ENCODE data around the gene SLC26A5. TPM values are rescaled to one million over a fixed set of nuclear protein-coding genes. Genes with fewer than 3 reads are reported as not detected.

SLC26A5 gene
- total and polyA plus RNA-seq, 2 donors (not counting 3 experiments of a cell fraction or from before 2014, with no cell fraction given) = not detected

DNA sequence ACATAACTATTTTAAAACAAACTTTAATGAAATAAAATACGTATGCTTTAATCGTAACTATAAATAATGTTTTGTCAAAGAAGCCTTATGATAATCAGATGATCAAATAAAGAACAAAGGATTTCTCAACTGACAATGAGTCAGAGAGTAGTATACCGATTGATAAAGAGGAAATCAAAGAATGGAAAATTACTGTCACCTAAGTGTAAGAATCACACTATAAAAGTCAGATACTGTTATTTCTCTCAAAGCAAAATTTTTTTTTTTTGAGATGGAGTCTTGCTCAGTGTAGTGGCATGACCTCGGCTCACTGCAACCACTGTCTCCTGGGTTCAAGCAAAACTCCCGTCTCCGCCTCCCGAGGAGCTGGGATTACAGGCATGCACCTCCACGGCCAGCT is 120.3 kb downstream of the SLC26A5 start:
- H3K4me3 ChIP-seq (replicated peaks in 1 of 3; ENCODE audit: insufficient read depth in 1 of 3, low read depth in 1 of 3, low read length in 3 of 3) = no peak overlapping the region
- H3K9ac ChIP-seq (replicated peaks; ENCODE audit: extremely low read depth, insufficient read depth, low read length) = no peak overlapping the region
- no peak overlapping the region for H3K27ac ChIP-seq (ENCODE audit: insufficient read depth, low read depth, low read length)
- intact Hi-C loops (cut with micrococcal nuclease) (no loop called here), dilution Hi-C loops (cut with MboI; ENCODE audit: extremely low pct_ligation_motif_present, low sequenced_read_pairs) (no loop called here)
- H3K27me3 ChIP-seq (ENCODE audit: control insufficient read depth in 2 of 2, insufficient read depth in 2 of 2, low read length in 2 of 2) = no peaks in the 10 kb centered on the region
- H3K4me1 ChIP-seq (ENCODE audit: control insufficient read depth, extremely low read depth, insufficient read depth, low read length) = peaks cover 4% of the 10 kb centered on the region
- H3K9me3 ChIP-seq (replicated peaks; ENCODE audit: control insufficient read depth, insufficient read depth, low read length) = no peaks in the 10 kb centered on the region
- H4K20me1 ChIP-seq (replicated peaks; ENCODE audit: control insufficient read depth, extremely low read depth, insufficient read depth, low read length) = no peaks in the 10 kb centered on the region
- TF ChIP-seq MYC (IDR thresholded peaks at IDR 0.05; ENCODE audit: low read depth, low read length) (no peak), EZH2 (IDR thresholded peaks at IDR 0.05; ENCODE audit: borderline replicate concordance, low read depth, low read length, severe bottlenecking) (no peak), JUN (IDR thresholded peaks at IDR 0.05; ENCODE audit: borderline replicate concordance, insufficient read depth, insufficient read length, low read depth) (no peak), GATA2 (IDR thresholded peaks at IDR 0.05; ENCODE audit: insufficient read depth, insufficient read length, low read depth, low read length) (no peak), POLR2A (IDR thresholded peaks at IDR 0.05; ENCODE audit: low read depth, low read length) (no peak), POLR2AphosphoS5 (IDR thresholded peaks at IDR 0.05; ENCODE audit: insufficient read depth, low read depth, low read length) (no peak)
- TF ChIP-seq, protein P1, sequence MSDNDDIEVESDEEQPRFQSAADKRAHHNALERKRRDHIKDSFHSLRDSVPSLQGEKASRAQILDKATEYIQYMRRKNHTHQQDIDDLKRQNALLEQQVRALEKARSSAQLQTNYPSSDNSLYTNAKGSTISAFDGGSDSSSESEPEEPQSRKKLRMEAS (IDR thresholded peaks at IDR 0.05; ENCODE audit: insufficient read depth, insufficient read length) = no peak
- TF ChIP-seq, protein P2, sequence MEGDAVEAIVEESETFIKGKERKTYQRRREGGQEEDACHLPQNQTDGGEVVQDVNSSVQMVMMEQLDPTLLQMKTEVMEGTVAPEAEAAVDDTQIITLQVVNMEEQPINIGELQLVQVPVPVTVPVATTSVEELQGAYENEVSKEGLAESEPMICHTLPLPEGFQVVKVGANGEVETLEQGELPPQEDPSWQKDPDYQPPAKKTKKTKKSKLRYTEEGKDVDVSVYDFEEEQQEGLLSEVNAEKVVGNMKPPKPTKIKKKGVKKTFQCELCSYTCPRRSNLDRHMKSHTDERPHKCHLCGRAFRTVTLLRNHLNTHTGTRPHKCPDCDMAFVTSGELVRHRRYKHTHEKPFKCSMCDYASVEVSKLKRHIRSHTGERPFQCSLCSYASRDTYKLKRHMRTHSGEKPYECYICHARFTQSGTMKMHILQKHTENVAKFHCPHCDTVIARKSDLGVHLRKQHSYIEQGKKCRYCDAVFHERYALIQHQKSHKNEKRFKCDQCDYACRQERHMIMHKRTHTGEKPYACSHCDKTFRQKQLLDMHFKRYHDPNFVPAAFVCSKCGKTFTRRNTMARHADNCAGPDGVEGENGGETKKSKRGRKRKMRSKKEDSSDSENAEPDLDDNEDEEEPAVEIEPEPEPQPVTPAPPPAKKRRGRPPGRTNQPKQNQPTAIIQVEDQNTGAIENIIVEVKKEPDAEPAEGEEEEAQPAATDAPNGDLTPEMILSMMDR (IDR thresholded peaks at IDR 0.05; ENCODE audit: extremely low read depth in 1 of 2, insufficient read depth in 1 of 2, low read depth in 1 of 2, low read length in 2 of 2) = no peak
- CTCF ChIA-PET = no interaction called here
- H3K36me3 ChIP-seq (ENCODE audit: control insufficient read depth in 2 of 2, extremely low read depth in 1 of 2, insufficient read depth in 2 of 2, low read length in 2 of 2) = peaks cover 10 to 23% of the 10 kb centered on the region in 2 experiments
- no peak for DNase-seq (ENCODE audit: low read depth, low spot score)
- H3K9me1 ChIP-seq (replicated peaks; ENCODE audit: control insufficient read depth, extremely low read depth, insufficient read depth, low read length) = no peaks in the 10 kb centered on the region
- no TSS peak for BruUV-seq (replicated peaks)
- POLR2A ChIA-PET = no interaction called here
- no peak overlapping the region for H3K4me2 ChIP-seq (ENCODE audit: insufficient read depth, low read length)
- H2AFZ ChIP-seq (ENCODE audit: low read depth, low read length) = no peak overlapping the region
- H3K79me2 ChIP-seq (ENCODE audit: control insufficient read depth, insufficient read depth, low read length) = peaks cover 9% of the 10 kb centered on the region
- FAIRE-seq = no peak

Small RNA genes lying within 50 kb of the gene (small RNA-seq; reads per million reads assigned to genes)
- not detected for gene RF00019 (ENCODE audit: insufficient read depth, insufficient read length, low read depth, low replicate concordance)
- gene RPS29P16 (ENCODE audit: insufficient read depth, insufficient read length, low read depth, low replicate concordance) = not detected

Other genes starting within 250 kb of the SLC26A5 start
- 36.8 and 39.7 TPM in 2 replicates for gene PMPCB, start 148.8 kb downstream of the SLC26A5 start, total RNA-seq
- gene PMPCB, start 148.8 kb downstream of the SLC26A5 start, polyA plus RNA-seq = 25.3 and 30.0 TPM in 2 replicates
- 33.3 and 36.3 TPM in 2 replicates for gene DNAJC2, start 101.4 kb downstream of the SLC26A5 start, total RNA-seq
- gene DNAJC2, start 101.4 kb downstream of the SLC26A5 start, polyA plus RNA-seq = 6.1 and 8.4 TPM in 2 replicates
- 137 and 147 TPM in 2 replicates for gene PSMC2, start 98.6 kb downstream of the SLC26A5 start, total RNA-seq
- gene PSMC2, start 98.6 kb downstream of the SLC26A5 start, polyA plus RNA-seq = 80.2 and 109 TPM in 2 replicates